B cell (primary cell): Measurements from ENCODE around the gene UPK3A.

Experiments used
- EZH2 ChIP-seq: IDR thresholded peaks from 2 replicates; pipeline ENCODE4 v1.6.1; 2012; ENCODE audit warnings: borderline replicate concordance, low read depth, mild to moderate bottlenecking, moderate library complexity, low read length; ENCODE audit not compliant: insufficient read depth, poor library complexity, severe bottlenecking
- TF ChIP-seq, protein P1 (sequence below): fragments of 200-600 bp; IDR thresholded peaks from one replicate; pipeline ENCODE4 v1.8.0; 2022; ENCODE audit warnings: antibody characterized with exemption, mild to moderate bottlenecking

GRCh38 chr22:45304971-45305370 is 20.2 kb downstream of the UPK3A start:
- TF ChIP-seq EZH2: no peak
- TF ChIP-seq, protein P1, sequence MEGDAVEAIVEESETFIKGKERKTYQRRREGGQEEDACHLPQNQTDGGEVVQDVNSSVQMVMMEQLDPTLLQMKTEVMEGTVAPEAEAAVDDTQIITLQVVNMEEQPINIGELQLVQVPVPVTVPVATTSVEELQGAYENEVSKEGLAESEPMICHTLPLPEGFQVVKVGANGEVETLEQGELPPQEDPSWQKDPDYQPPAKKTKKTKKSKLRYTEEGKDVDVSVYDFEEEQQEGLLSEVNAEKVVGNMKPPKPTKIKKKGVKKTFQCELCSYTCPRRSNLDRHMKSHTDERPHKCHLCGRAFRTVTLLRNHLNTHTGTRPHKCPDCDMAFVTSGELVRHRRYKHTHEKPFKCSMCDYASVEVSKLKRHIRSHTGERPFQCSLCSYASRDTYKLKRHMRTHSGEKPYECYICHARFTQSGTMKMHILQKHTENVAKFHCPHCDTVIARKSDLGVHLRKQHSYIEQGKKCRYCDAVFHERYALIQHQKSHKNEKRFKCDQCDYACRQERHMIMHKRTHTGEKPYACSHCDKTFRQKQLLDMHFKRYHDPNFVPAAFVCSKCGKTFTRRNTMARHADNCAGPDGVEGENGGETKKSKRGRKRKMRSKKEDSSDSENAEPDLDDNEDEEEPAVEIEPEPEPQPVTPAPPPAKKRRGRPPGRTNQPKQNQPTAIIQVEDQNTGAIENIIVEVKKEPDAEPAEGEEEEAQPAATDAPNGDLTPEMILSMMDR: no peak
